HG03280 (cell line): ENCODE data around the gene ZNF124.
"Not testable (repeated sequence)": the region's sequence is repeated elsewhere in the genome, so short reads cannot be mapped to it uniquely, and the experiment has no call there.

Experiments
- ATAC-seq: cut with Tn5 transposase; IDR thresholded peaks from one replicate; pipeline ENCODE4 v1.9.1; 2021; ENCODE audit warnings: mild to moderate bottlenecking, moderate library complexity; ENCODE audit not compliant: unreplicated experiment

Gene ZNF124

DNA sequence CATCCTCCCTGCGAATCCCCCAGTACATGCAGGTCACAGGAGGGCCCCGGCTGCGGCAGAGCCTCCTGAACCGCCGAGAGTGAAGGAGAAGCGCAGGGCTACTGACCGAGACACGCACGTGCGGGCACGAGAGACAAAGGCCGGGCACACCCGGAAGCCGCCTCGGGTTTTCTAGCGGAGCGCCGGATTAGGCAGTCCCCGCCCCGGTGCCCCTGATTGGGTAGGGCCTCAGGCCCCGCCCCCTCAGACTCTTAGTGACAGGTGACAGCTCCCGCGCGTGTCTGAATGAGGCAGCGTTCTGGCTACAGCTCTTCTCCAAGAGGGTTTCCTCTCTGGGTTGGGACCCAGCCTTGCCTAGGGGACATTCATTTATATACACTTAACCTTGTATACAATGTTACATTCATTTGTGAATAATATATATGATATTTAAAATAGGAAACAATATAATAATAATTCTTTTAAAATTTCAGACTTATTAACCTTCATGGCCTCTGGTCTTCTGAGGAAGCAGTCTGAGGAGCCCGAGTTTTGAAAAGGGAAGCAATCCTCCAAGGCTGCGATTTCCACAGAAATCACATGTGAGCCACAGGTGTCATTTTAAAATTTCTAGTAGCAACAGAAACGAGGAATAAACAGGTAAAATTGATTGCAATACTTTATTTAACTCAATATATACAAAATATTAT lies at the start of gene ZNF124:
TSS of gene ZNF124 (minus strand) at position 146 of the 689 bp plus-strand sequence. CDS start at position 3, 143 bp downstream.
- ATAC-seq: peak; percentile 99

DNA sequence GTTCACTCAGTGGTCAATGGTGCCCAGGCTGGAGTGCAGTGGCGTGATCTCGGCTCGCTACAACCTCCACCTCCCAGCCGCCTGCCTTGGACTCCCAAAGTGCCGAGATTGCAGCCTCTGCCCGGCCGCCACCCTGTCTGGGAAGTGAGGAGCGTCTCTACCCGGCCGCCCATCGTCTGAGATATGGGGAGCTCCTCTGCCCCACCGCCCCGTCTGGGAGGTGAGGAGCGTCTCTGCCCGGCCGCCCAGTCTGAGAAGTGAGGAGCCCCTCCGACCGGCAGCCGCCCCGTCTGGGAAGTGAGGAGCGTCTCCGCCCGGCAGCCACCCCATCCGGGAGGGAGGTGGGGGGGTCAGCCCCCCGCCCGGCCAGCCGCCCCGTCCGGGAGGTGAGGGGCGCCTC lies 48.5 kb upstream of the ZNF124 start:
- not testable (repeated sequence) for ATAC-seq

DNA sequence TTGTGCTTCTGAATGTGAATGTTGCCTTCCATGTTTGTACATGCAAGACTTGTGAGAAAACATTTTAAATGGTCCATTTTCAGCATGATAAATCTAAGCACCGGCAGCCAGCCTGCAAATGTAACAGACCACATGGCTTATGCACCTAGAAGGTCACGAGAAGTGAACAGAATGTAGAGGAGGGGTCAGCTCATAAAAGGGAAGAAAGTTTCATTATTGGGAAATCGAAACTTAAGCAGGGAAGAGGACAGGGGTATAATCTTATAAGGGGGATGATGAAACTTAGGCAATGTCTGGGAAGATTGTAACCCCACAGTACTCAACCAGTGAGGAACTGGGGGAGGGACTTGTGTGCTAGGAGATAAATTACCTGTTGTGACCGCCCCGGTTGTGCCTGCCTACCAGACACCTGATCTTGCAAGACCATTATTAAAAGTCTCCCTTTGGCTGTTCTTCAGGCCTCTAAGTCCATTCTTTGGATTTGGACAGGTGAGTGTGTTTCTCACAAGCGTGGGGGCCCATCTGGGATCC lies 46.4 kb upstream of the ZNF124 start:
- ATAC-seq: no peak

DNA sequence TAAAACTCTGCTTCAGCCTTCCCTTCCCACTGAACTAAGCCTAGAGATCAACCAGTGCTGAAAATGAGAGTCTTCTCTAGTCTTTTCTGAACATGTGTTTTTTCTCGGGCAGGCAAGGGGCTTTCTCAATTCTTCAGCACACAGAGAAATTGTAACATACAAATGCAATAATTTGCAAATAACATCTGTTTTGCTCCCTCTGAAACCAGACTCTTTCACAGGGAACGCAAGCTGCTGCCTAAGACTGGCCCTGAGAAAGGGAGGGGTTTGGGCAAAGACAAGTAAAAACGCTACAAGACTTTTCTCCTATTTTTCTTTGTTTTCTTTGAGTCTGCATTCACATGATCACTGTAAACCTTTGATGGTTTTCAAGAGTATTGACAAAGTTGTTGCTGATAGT lies 44.4 kb upstream of the ZNF124 start:
- ATAC-seq: no peak

DNA sequence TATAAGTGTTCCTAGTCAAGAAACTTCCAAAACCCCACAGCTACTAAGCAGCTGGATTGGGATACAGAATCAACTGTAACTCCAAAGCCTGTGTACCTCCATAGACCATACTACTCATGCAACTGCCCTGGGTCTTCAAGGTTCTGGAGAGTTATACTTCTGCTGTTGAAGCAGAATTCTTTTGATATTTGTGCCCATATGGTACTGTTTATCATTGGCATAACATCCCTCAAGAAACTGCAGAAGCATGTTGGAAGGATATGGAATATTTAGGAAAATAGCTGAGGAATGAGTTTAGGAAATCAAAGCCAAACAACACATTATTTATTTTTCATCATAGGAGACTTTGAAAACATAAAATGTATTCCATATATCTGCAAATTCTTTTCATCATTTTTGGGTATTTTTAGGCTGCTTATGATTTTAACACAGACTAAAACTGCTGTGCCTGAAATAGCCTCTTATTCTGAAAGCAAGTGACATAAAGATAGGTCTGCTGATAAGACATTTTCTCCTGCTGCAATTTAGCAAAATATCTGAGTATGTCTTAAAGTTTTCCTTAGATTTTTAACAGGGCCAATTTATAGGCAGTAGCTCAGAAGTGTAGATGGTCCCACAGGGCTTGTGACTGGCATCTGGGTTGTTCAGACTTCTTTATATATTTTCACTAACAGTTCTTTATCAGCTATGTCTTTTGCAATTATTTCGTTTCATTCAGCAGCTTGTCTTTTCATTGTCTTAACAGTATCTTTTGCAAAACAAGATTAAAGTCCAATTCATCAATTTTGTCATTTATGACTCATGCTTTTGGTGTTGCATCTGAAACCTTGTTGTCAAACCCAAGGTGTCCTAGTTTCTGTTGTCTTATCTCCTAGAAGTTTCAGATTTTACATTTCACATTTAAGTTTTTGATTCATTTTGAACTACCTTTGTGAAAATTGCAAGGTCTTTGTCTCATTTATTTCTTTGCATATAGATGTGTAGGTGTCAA lies 41.1 kb upstream of the ZNF124 start:
- ATAC-seq: no peak

DNA sequence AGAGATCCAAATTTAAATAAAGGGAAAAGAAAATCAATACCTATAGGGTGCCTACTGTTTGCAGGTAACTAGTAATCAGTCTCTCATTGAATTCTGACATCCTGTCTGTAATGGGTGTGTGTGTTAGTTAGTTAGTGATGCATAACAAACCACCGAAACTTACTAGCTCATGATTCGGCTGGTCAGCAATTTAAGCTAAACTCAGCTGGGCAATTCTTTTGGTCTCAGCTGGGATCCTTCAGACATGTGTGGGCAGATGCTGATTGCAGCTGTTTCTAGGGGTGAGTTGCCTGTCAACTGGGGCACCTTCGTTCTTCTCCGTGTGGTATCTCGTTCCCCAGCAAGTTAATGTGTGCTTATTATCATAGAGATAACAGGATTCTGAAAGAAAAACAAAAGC lies 40.2 kb upstream of the ZNF124 start:
- peak; percentile 48 for ATAC-seq

DNA sequence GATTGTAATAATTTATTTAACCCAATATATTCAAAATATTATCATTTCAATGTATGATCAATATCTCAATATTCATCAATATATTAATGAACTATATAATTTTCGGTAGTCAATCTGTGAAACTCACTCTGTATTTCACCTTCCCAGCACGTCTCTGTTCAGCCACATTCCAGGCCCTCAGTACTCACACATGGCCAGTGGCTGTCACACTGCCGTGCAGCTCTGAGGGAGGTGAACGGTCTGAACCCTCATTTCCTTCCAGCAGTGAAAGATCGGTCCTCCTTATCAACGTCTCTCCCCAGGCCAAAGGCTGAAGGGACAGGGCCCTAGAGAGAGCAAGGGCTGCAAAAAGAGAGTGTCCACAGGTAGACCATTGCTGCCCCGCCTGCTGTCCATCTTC lies 39.5 kb upstream of the ZNF124 start:
- no peak for ATAC-seq

DNA sequence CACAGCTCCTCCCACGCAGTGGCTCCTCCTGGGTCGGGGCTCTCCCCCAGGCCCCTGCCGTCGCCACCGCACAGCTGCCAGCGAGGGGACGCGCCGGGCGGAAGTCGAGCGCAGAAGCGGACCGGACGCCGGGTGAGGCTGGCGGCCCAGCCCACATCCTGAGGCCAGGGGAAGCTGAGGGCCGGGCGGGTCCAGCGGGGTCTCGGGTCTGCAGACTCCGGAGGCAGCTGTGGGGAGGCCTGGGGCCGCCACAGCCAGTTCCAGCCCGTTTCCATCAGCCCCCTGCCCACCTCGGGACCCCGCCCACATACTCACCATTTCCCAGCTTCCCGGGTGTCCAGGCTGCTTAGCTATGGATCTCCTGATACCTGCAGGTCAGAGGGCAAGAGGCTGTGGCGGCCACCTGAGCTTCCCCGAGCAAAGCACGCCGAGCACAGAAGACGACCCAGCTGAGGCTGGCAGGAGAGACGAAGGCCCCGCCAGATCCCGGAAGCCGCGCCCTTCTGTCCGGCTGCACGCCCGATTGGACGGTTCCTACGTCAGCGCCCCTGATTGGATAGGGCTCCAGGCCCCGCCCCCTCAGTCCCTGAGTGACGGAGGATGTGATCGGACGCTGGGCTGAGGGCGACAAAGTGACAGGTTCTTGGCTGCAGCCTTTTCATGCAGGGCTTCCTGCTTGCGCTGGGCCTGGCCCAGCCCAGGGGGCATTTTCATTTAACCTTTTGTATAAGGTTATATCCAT lies 38.7 kb upstream of the ZNF124 start:
- ATAC-seq: peak; percentile 89

DNA sequence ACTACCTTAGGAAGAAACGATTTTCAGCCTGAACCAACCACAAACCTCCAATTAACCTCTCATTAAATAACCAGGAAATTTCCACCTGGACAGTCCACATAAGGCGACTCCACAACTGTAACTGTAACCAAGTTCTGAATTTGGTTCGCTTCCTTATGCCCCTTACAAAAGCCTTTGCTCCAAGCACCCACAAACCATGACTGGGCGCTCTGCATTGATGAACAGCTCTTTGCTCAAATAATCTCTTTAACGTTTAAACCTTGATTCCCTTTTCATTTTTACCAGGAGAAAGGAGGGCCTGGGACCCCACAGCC lies 38.2 kb upstream of the ZNF124 start:
- peak; percentile 2 for ATAC-seq

DNA sequence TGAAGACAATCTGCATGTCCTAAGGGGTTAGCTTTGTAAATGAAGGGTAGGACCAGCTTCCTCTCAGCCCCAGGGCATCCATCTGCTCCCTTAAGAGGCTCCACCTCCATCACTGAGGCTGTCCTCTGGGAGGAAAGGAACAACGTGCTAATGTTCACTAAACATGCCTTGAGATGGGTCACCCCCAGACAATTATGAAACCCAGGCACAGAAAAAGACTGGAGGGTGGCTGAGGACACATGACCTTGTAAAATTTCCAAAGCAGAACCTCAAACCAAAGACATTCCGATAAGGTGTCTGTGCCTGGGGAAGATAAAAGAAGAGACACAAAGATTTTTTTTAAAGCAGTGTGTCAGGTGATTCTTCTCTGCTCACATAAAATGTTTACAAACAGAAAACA lies 37.6 kb upstream of the ZNF124 start:
- ATAC-seq: no peak

DNA sequence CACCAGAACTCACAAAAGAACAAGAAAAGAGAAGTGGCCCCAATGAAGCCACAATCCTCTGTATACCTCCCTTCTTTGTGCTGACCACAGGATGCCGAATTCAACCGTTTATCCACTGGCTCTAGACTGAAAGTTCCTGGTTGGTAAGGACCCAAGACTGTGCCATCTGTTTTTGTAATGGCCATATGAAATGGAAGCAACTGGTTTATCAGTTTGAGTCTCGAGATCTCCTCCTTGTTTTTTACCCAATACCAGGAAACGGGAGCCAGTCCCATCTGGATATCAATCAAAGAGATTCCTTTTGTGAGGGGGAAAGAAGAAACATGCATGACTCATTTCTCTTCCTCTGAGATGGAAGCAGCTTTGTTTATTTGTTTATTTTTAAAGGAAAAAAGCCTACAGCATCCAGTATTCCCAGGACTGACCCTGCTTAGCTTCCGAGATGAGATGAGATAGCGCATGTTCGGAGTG lies 32.4 kb upstream of the ZNF124 start:
- ATAC-seq: no peak

DNA sequence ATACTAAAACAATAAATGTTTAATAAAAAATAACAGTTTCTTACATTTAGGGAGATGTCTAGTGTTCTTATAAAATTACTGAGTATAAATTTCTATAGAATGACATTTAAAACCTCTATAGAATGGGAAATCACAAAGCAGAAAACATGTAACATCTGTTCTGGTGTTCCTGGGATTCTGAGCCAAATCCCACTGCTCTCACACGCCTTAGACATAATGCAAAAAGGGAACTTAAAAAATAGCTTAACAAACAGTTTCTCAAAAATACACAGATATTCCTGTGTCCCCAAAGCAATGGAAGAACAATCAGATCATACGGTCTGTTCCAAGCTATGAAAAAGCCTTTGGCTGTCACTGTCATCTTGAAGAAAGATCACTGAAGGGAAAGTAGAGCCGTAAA lies 27.0 kb upstream of the ZNF124 start:
- no peak for ATAC-seq

DNA sequence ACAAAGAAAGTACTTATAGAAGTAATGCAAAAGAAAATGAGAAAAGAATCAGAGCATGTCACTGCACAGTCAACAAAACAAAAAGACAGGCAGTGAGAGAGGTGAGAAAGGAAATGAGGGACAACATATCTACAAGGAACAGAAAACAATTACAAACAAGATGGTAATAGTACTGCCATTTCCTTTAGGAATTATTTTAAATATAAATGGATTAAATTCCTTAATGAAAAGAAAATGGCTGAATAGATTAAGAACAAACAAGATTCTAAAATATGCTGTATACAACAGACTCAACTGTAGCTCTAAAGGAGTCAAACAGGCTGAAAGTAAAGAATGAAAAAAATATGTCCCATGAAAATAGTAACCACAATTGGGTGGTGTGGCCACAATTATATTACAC lies 22.1 kb upstream of the ZNF124 start:
- ATAC-seq: no peak

DNA sequence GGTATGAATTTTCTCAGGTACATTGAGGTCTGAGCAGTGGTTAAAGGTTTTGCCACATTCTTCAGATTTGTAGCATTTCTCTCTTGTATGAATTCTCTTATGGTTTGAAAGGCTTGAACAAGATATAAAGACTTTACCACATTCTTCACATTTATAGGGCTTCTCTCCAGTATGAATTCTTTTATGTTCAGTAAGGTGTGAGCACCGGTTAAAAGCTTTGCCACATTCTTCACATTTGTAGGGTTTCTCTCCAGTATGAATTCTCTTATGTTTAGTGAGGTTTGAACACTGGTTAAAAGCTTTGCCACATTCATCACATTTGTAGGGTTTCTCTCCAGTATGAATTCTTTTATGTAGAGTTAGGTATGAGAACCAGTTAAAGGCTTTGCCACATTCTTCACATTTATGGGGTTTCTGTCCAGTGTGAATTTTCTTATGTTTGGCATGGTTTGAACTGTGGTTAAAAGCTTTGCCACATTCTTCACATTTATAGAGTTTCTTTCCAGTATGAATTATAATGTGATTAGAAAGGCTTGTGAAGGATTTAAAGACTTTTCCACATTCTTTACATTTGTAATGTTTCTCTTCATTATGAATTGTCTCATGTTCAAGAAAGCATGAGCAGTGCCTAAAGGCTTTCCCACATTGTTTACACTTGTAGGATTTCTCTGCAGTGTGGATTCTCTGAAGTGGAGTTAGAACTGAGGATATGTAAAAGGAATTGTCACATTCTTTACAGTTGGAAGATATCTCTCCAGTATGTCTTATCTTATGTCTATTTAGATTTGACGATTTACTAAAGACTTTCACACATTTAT lies 18.4 kb upstream of the ZNF124 start:
- no peak for ATAC-seq

DNA sequence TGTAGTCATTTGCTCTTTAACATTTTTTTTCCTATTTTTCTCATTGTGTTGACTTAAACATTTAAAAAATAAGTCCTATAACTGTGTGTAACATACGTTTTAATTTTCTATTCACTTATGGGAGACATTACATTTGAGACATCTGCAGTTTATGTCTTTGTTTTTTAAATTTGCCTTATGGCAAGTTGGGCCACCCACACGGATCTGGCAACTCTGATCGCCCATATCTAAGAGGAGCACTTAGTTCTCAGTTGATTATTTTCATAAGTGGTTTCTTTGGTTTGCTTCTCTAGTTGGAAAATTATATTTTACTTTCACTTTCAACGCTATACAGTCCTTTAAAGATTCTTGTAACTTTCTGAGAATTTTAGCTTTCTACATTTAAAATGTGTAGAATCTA lies 13.8 kb upstream of the ZNF124 start:
- no peak for ATAC-seq

DNA sequence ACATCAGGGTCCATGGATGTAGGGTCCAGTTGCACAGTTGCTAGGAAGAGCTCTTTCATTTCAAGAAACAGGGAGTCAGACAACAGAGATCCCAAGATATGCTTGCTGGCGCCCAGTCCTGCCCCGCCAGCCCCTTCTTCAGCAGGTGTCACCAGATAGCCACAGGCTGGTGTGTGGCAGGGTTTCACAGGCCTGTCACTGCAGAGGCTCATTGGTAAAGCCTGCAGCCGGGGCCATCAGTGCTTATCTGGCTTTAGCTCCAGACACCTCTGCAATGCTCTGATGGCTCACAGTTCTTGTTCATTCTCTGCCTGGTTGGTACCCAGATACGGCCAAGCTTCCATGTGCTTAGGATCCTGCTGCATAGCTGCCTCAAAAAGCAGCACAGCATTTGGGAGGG lies 12.4 kb upstream of the ZNF124 start:
- no peak for ATAC-seq

DNA sequence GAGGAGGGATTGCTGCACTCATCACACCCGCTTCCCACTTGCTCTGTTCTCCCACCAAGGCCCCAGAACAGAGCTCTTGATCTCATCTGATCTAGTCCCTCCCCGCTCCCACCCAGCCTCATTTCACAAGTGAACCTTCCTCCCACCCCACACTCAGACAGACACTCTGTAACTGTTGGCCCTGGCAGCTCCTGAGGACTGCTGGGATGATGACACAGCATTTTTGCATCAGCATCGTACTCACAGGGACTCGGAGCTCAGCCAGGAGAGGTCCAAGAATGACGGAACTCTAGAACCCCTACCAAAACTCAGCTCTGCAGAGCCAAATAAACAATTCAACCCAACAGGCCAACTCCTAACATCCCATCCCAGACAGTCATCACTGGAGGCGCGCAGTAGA lies 11.2 kb upstream of the ZNF124 start:
- ATAC-seq: no peak

DNA sequence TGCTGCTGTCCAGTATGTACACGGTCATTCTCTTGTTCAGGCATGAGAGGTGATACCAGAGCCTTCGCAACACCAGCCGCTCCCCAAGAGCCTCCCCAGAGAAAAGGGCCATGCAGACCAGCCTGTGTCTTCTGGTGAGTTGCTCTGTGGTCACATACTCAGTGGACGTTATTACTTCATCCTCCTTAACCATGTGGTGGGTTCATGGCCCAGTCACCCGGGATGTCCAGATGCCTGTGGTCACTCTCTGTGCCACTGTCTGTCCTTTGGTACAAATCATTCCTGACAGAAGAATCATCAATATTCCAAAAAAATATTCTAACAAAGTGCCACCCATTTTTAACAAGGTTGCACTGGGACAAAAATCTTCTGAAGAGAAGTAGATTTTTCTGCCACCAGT lies 8.8 kb upstream of the ZNF124 start:
- ATAC-seq: no peak

DNA sequence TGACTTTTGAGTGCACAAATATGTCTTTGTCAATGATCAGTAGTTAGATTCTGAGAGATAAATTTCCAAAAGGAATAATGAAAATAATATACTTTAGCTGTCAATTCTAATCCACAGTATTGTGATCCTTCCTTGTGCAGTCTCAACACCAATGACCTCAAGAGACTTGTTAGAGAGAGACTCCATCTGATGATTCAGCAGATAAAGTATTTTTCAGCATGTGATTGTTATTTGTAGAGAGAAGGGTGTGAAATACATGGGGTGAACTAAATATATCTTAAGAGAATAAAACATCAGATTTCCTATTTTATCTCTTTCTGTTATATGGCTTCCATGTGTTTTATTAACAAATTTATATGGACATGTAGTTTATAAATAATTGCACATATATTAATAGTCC lies 5.9 kb upstream of the ZNF124 start:
- no peak for ATAC-seq

DNA sequence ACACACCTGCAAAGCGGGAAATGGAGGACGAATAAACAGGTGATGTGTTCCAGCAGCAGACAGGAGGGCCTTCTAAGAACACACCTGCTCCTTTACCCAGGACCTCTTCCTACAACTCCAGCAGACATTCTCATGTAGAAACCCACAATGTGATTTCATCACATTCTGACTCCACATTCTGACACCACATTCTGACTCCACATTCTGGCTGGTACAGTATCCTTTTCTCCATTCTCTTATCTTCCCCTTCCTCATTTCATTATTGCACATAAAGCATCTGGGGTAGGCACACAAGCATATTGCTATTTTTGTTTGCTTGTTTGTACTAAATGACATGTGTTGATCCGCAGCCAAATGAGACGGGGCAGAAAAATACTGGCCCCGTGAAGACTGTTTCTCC lies 3.6 kb upstream of the ZNF124 start:
- ATAC-seq: no peak
